SK-N-SH (cell line): Measurements from ENCODE around the gene TAX1BP1. TPM values are rescaled to one million over a fixed set of nuclear protein-coding genes. Genes with fewer than 3 reads are reported as not detected.

Experiments
- CTCF ChIA-PET: fragments of 300-600, 350-600 bp; formaldehyde crosslinking; extraction: SDS; loops from one replicate; lab custom pipeline; 2021; lab: Yijun Ruan, JAX
- POLR2A ChIA-PET: fragments of 350-600 bp; sonication (Branson Sonifier 250); formaldehyde crosslinking; extraction: SDS; loops from one replicate; lab custom pipeline; 2020; ENCODE audit warnings: antibody characterized with exemption, inconsistent platforms; lab: Yijun Ruan, JAX
- DNase-seq: peaks from one replicate; pipeline ENCODE4 v3.0.0; 2012
- H2AFZ ChIP-seq: fragments of 200-600 bp; sonication (generic); 2 replicates; pipeline ENCODE4 v1.8.1; 2016; ENCODE audit warnings: antibody characterized with exemption, mild to moderate bottlenecking, low read depth
- H3F3A ChIP-seq: fragments of 200-600 bp; sonication (generic); replicated peaks from 2 replicates; pipeline ENCODE3; 2016; ENCODE audit warnings: antibody characterized with exemption, mild to moderate bottlenecking; ENCODE audit not compliant: insufficient read depth
- H3K27ac ChIP-seq, 2 experiments: fragments of 200-500 bp in 1 of 2; fragments of 200-600 bp in 1 of 2; sonication (Bioruptor generic) in 1 of 2; sonication (generic), shearing (Covaris generic) in 1 of 2; 2 replicates each; pipeline versions ENCODE4 v1.5.1 to v1.6.1; 2014 to 2016; ENCODE audit warnings: low read depth in 2 of 2, inconsistent platforms in 1 of 2, low read length in 1 of 2, mild to moderate bottlenecking in 1 of 2, mixed read lengths in 1 of 2
- H3K27me3 ChIP-seq: fragments of 200-600 bp; sonication (generic), shearing (Covaris generic); 2 replicates; pipeline ENCODE4 v1.6.1; 2016; ENCODE audit warnings: mixed run types; ENCODE audit not compliant: insufficient read depth
- H3K36me3 ChIP-seq, 2 experiments: fragments of 200-500 bp in 1 of 2; fragments of 200-600 bp in 1 of 2; sonication (Bioruptor generic) in 1 of 2; sonication (generic) in 1 of 2; replicated peaks in 1 of 2; 2 replicates each; pipeline versions ENCODE3 to v1.5.1; 2014 to 2016; ENCODE audit warnings: low read length in 1 of 2, mild to moderate bottlenecking in 1 of 2; ENCODE audit not compliant: insufficient read depth in 2 of 2, control insufficient read depth in 1 of 2
- H3K4me1 ChIP-seq, 2 experiments: fragments of 200-500 bp in 1 of 2; fragments of 200-600 bp in 1 of 2; sonication (Bioruptor generic) in 1 of 2; sonication (generic), shearing (Covaris generic) in 1 of 2; 2 replicates each; pipeline versions ENCODE4 v1.5.1 to v1.6.1; 2014 to 2016; ENCODE audit warnings: low read depth in 1 of 2, low read length in 1 of 2, mixed run types in 1 of 2; ENCODE audit not compliant: insufficient read depth in 2 of 2, control insufficient read depth in 1 of 2
- H3K4me2 ChIP-seq: fragments of 200-600 bp; sonication (generic), shearing (Covaris generic); 2 replicates; pipeline ENCODE4 v1.6.1; 2017; ENCODE audit warnings: mixed run types
- H3K4me3 ChIP-seq, 2 experiments: fragments of 200-500 bp in 1 of 2; fragments of 200-600 bp in 1 of 2; sonication (Bioruptor generic) in 1 of 2; sonication (generic), shearing (Covaris generic) in 1 of 2; 2 replicates each; pipeline versions ENCODE4 v1.5.1 to v1.8.1; 2014 to 2016; ENCODE audit warnings: low read depth in 2 of 2, inconsistent platforms in 1 of 2, low read length in 1 of 2, mild to moderate bottlenecking in 1 of 2, mixed read lengths in 1 of 2, moderate library complexity in 1 of 2
- H3K79me2 ChIP-seq: fragments of 200-600 bp; sonication (generic); 2 replicates; pipeline ENCODE4 v1.8.1; 2017; ENCODE audit warnings: mild to moderate bottlenecking; ENCODE audit not compliant: insufficient read depth
- H3K9ac ChIP-seq: fragments of 200-600 bp; sonication (generic); 2 replicates; pipeline ENCODE4 v1.6.1; 2017; ENCODE audit warnings: mixed run types
- H3K9me2 ChIP-seq: fragments of 200-600 bp; sonication (generic); 2 replicates; pipeline ENCODE4 v1.6.1; 2017; ENCODE audit warnings: mixed run types
- H3K9me3 ChIP-seq: fragments of 200-600 bp; sonication (generic); 2 replicates; pipeline ENCODE4 v1.6.1; 2017; ENCODE audit warnings: mixed run types, mild to moderate bottlenecking, moderate library complexity
- H4K20me1 ChIP-seq: fragments of 200-600 bp; sonication (generic); 2 replicates; pipeline ENCODE4 v1.6.1; 2017; ENCODE audit warnings: mild to moderate bottlenecking, mixed run types; ENCODE audit not compliant: insufficient read depth
- EZH2phosphoT487 ChIP-seq: fragments of 200-600 bp; sonication (generic); IDR thresholded peaks from 2 replicates; pipeline ENCODE4 v1.6.1; 2017; ENCODE audit warnings: low read depth, mixed run types, mild to moderate bottlenecking, antibody characterized with exemption, moderate library complexity, borderline replicate concordance
- GABPA ChIP-seq: IDR thresholded peaks from 2 replicates; pipeline ENCODE4 v1.4.0; 2012; ENCODE audit warnings: low read depth, mild to moderate bottlenecking
- GATA2 ChIP-seq: sonication (generic); formaldehyde crosslinking; IDR thresholded peaks from 2 replicates; pipeline ENCODE4 v1.5.0; 2020; ENCODE audit warnings: mild to moderate bottlenecking, missing genetic modification reagents
- JUND ChIP-seq: IDR thresholded peaks from 2 replicates; pipeline ENCODE4 v1.4.0; 2012
- MEF2A ChIP-seq: IDR thresholded peaks from 2 replicates; pipeline ENCODE4 v1.4.0; 2012; ENCODE audit warnings: low read depth, borderline replicate concordance
- RAD21 ChIP-seq: IDR thresholded peaks from 2 replicates; pipeline ENCODE4 v1.6.1; 2012; ENCODE audit warnings: mild to moderate bottlenecking, low read length
- RCOR1 ChIP-seq: fragments of 150-350 bp; IDR thresholded peaks from 2 replicates; pipeline ENCODE4 v1.6.1; 2017; ENCODE audit warnings: antibody characterized with exemption, low read length
- REST ChIP-seq: IDR thresholded peaks from 2 replicates; pipeline ENCODE4 v1.6.1; 2012; ENCODE audit warnings: mild to moderate bottlenecking, low read depth, low read length, moderate library complexity
- RXRA ChIP-seq: IDR thresholded peaks from 2 replicates; pipeline ENCODE4 v1.4.0; 2012; ENCODE audit warnings: low read depth, mild to moderate bottlenecking, borderline replicate concordance
- TEAD4 ChIP-seq: IDR thresholded peaks from 2 replicates; pipeline ENCODE4 v1.4.0; 2012; ENCODE audit warnings: mild to moderate bottlenecking, borderline replicate concordance; ENCODE audit not compliant: insufficient read depth
- ZBTB33 ChIP-seq: IDR thresholded peaks from 2 replicates; pipeline ENCODE4 v1.4.0; 2012; ENCODE audit warnings: low read depth, borderline replicate concordance
- WGBS: methylation state at CpG from one replicate; pipeline ENCODE4 v1.1.6; 2017; ENCODE audit warnings: low lambda C conversion rate; 5-methylcytosine and 5-hydroxymethylcytosine counted together
- polyA plus RNA-seq, 3 experiments: library from polyadenylated mRNA; depleted of rRNA; stranded (reverse); fragments of >200 nt; gene quantifications; 2 replicates each; pipeline ENCODE4 v1.2.3, GENCODE V29; 2012
- TF ChIP-seq, protein P1 (sequence below): fragments of 150-350 bp; IDR thresholded peaks from 2 replicates; pipeline ENCODE4 v1.6.1; 2016; ENCODE audit warnings: mild to moderate bottlenecking, low read depth, low read length
- TF ChIP-seq, protein P2 (sequence below): IDR thresholded peaks from 2 replicates; pipeline ENCODE4; 2012

The TAX1BP1 gene
- polyA plus RNA-seq, 1 of the 3 experiments (the other 2 are of a cell fraction): 70.3 TPM

DNA sequence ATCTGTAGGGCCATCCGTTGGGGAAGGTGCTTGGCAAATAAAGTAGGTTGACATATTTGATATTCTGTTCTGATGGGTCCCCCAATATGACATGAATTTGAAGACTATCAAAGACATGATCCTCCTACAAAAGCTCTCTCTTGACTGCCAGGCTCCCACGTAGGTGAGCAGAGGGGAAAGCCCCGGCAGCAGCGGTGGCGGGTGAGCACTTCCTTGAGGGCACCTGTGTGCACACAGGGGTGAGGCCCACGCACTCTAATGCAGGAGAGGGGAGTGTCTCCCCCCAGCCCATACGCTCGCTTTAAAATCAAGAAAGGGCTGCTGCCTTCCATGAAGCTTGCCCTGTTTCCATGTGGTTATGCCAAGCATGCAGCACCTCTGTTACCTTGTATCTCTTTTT, 100.4 kb downstream of the TAX1BP1 start:
- POLR2A ChIA-PET: no interaction called here
- H3K9me3 ChIP-seq: no peaks in the 10 kb centered on the region

GRCh38 chr7:27840760-27841364, 100.9 kb downstream of the TAX1BP1 start:
- Histone ChIP-seq H3K9ac (no peak overlapping the region), H2AFZ (no peak overlapping the region), H3K4me3 (no peak overlapping the region), H3K9me2 (no peaks in the 10 kb centered on the region), H3K27ac (no peak overlapping the region), H4K20me1 (no peaks in the 10 kb centered on the region), H3K79me2 (no peaks in the 10 kb centered on the region), H3K36me3 (no peaks in the 10 kb centered on the region), H3K4me2 (no peak overlapping the region), H3K9me3 (no peaks in the 10 kb centered on the region), H3K4me1 (no peaks in the 10 kb centered on the region), H3K27me3 (no peaks in the 10 kb centered on the region), H3F3A (no peaks in the 10 kb centered on the region)
- TF ChIP-seq, protein P1, sequence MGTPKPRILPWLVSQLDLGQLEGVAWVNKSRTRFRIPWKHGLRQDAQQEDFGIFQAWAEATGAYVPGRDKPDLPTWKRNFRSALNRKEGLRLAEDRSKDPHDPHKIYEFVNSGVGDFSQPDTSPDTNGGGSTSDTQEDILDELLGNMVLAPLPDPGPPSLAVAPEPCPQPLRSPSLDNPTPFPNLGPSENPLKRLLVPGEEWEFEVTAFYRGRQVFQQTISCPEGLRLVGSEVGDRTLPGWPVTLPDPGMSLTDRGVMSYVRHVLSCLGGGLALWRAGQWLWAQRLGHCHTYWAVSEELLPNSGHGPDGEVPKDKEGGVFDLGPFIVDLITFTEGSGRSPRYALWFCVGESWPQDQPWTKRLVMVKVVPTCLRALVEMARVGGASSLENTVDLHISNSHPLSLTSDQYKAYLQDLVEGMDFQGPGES: no peak
- TF ChIP-seq REST (no peak), RAD21 (no peak), MEF2A (no peak), RXRA (no peak), ZBTB33 (no peak), GATA2 (no peak)
- TF ChIP-seq, protein P2, sequence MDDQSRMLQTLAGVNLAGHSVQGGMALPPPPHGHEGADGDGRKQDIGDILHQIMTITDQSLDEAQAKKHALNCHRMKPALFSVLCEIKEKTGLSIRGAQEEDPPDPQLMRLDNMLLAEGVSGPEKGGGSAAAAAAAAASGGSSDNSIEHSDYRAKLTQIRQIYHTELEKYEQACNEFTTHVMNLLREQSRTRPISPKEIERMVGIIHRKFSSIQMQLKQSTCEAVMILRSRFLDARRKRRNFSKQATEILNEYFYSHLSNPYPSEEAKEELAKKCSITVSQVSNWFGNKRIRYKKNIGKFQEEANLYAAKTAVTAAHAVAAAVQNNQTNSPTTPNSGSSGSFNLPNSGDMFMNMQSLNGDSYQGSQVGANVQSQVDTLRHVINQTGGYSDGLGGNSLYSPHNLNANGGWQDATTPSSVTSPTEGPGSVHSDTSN: no peak
- WGBS: 89% methylated on average over 18 of the region's 18 CpGs
- POLR2A ChIA-PET: no interaction called here
- DNase-seq: no peak
- CTCF ChIA-PET: interaction anchor here (1.1 to 1.2 kb wide), 3 partner anchors 96 to 264 kb away, joined by 3 to 4 read pairs (median 3); no protein-coding TSS in a partner anchor

More for the DNA sequence above, 100.4 kb downstream of the TAX1BP1 start:
- H3K9ac ChIP-seq: no peak overlapping the region
- H3K4me1 ChIP-seq: no peaks in the 10 kb centered on the region
- no peaks in the 10 kb centered on the region for H3F3A ChIP-seq
- no peaks in the 10 kb centered on the region for H3K27me3 ChIP-seq
- no peaks in the 10 kb centered on the region for H3K9me2 ChIP-seq
- no peaks in the 10 kb centered on the region for H4K20me1 ChIP-seq
- no peaks in the 10 kb centered on the region for H3K36me3 ChIP-seq
- TF ChIP-seq GABPA: no peak
- no peak for TF ChIP-seq JUND
- TF ChIP-seq TEAD4: no peak
- no peak for TF ChIP-seq RCOR1
- no peak for TF ChIP-seq RAD21
- TF ChIP-seq EZH2phosphoT487: no peak
- no peaks in the 10 kb centered on the region for H3K79me2 ChIP-seq
- no peak overlapping the region for H2AFZ ChIP-seq
- CTCF ChIA-PET: interaction anchor here (0.9 to 1.7 kb wide), 3 partner anchors 19 to 95 kb away, joined by 3 to 4 read pairs (median 4); no protein-coding TSS in a partner anchor
- no peak overlapping the region for H3K27ac ChIP-seq
- H3K4me3 ChIP-seq: no peak overlapping the region
- no peak overlapping the region for H3K4me2 ChIP-seq
- peak; percentile 27 for DNase-seq
- 94% methylated on average over 8 of the region's 8 CpGs for WGBS
